Measurements from ENCODE around the gene MAPKAP1. TPM values are rescaled to one million over a fixed set of nuclear protein-coding genes. Genes with fewer than 3 reads are reported as not detected.

MAPKAP1 gene
- total and polyA plus RNA-seq, 2 of the 13 experiments (the other 11 are each of a cell fraction or from before 2014, with no cell fraction given) = 45.0 to 64.3 TPM

- WGBS (ENCODE audit: low lambda C conversion rate) = 99% methylated on average over 10 of the region's 10 CpGs
- CTCF ChIA-PET (ENCODE audit: low intra/inter-chr PET ratio, low total read pairs) = no interaction called here
- Histone ChIP-seq H3K4me3 (replicated peaks in 1 of 3; ENCODE audit: insufficient read depth in 1 of 3, low read depth in 2 of 3, low read length in 3 of 3) (no peak overlapping the region), H3K27ac (ENCODE audit: extremely low read length, insufficient read depth, low read length) (no peak overlapping the region), H3K27me3 (ENCODE audit: control insufficient read depth in 1 of 2, insufficient read depth in 2 of 2, low read length in 2 of 2) (no peaks in the 10 kb centered on the region), H3K79me2 (ENCODE audit: insufficient read depth, low read length) (no peaks in the 10 kb centered on the region), H3K9ac (ENCODE audit: insufficient read depth, low read depth, low read length) (no peak overlapping the region), H3K36me3 (replicated peaks in 1 of 2; ENCODE audit: control insufficient read depth in 1 of 2, insufficient read depth in 2 of 2, low read length in 2 of 2) (peaks cover 3 to 18% of the 10 kb centered on the region in 2 experiments; a peak in 2 of 5 replicates), H3K9me3 (ENCODE audit: low read length) (no peaks in the 10 kb centered on the region), H3K4me1 (ENCODE audit: insufficient read depth, low read length) (no peaks in the 10 kb centered on the region), H3K4me2 (ENCODE audit: low read depth, low read length) (no peak overlapping the region), H2AFZ (ENCODE audit: low read length) (no peak overlapping the region), H4K20me1 (ENCODE audit: insufficient read depth, low read length) (no peaks in the 10 kb centered on the region)
- BruUV-seq (replicated peaks) = no TSS peak
- no peak for ATAC-seq
- intact Hi-C loops (cut with micrococcal nuclease; ENCODE audit: unreplicated experiment) (no loop called here), in situ Hi-C loops (cut with HindIII; ENCODE audit: extremely low pct_ligation_motif_present, low pct_unique_long_range_greater_than_20kb) (no loop called here)
- POLR2A ChIA-PET = no interaction called here
- FAIRE-seq = no peak
- no peak for DNase-seq (ENCODE audit: low spot score)
- no peak for TF ChIP-seq ZNF7 (CRISPR knock-in tag; IDR thresholded peaks at IDR 0.05)
- TF ChIP-seq PAF1 (CRISPR knock-in tag; IDR thresholded peaks at IDR 0.05) = no peak
Observed at GRCh38 chr9:125444166-125444565, 262.8 kb downstream of the MAPKAP1 start.

GRCh38 chr9:125443367-125443766 lies 263.6 kb downstream of the MAPKAP1 start:
- H3K27ac ChIP-seq (ENCODE audit: extremely low read length, insufficient read depth, low read length) = no peak overlapping the region
- FAIRE-seq = no peak
- ATAC-seq = no peak
- no peaks in the 10 kb centered on the region for H4K20me1 ChIP-seq (ENCODE audit: insufficient read depth, low read length)
- no TSS peak for BruUV-seq (replicated peaks)
- no peak overlapping the region for H3K4me2 ChIP-seq (ENCODE audit: low read depth, low read length)
- in situ Hi-C loops (cut with HindIII; ENCODE audit: extremely low pct_ligation_motif_present, low pct_unique_long_range_greater_than_20kb) = no loop called here
- no peak overlapping the region for H2AFZ ChIP-seq (ENCODE audit: low read length)
- no peak overlapping the region for H3K9ac ChIP-seq (ENCODE audit: insufficient read depth, low read depth, low read length)
- peaks cover 4 to 18% of the 10 kb centered on the region in 2 experiments; a peak in 3 of 5 replicates for H3K36me3 ChIP-seq (replicated peaks in 1 of 2; ENCODE audit: control insufficient read depth in 1 of 2, insufficient read depth in 2 of 2, low read length in 2 of 2)
- H3K9me3 ChIP-seq (ENCODE audit: low read length) = no peaks in the 10 kb centered on the region
- no peaks in the 10 kb centered on the region for H3K4me1 ChIP-seq (ENCODE audit: insufficient read depth, low read length)
- intact Hi-C loops (cut with micrococcal nuclease; ENCODE audit: unreplicated experiment) = no loop called here
- no peaks in the 10 kb centered on the region for H3K79me2 ChIP-seq (ENCODE audit: insufficient read depth, low read length)
- DNase-seq (ENCODE audit: low spot score) = no peak
- H3K4me3 ChIP-seq (replicated peaks in 1 of 3; ENCODE audit: insufficient read depth in 1 of 3, low read depth in 2 of 3, low read length in 3 of 3) = no peak overlapping the region
- ChIA-PET CTCF (ENCODE audit: low intra/inter-chr PET ratio, low total read pairs) (no interaction called here), POLR2A (no interaction called here)
- TF ChIP-seq ELF4 (CRISPR knock-in tag; IDR thresholded peaks at IDR 0.05; ENCODE audit: borderline replicate concordance) = no peak
- 100% methylated on average over 5 of the region's 8 CpGs for WGBS (ENCODE audit: low lambda C conversion rate)
- no peaks in the 10 kb centered on the region for H3K27me3 ChIP-seq (ENCODE audit: control insufficient read depth in 1 of 2, insufficient read depth in 2 of 2, low read length in 2 of 2)

Data from HepG2 (cell line).